PC-9 (cell line): ENCODE measurements around the gene NFATC1.

Experiments used
- CTCF ChIP-seq: fragments of 200-600 bp; sonication (generic); conservative IDR thresholded peaks from 2 replicates; pipeline ENCODE4 v1.6.1; 2017; ENCODE audit warnings: mixed run types, antibody characterized with exemption, mild to moderate bottlenecking, moderate library complexity
- EZH2 ChIP-seq: fragments of 200-600 bp; sonication (generic); IDR thresholded peaks from 2 replicates; pipeline ENCODE4 v1.8.0; 2017; ENCODE audit warnings: antibody characterized with exemption, low read depth

DNA sequence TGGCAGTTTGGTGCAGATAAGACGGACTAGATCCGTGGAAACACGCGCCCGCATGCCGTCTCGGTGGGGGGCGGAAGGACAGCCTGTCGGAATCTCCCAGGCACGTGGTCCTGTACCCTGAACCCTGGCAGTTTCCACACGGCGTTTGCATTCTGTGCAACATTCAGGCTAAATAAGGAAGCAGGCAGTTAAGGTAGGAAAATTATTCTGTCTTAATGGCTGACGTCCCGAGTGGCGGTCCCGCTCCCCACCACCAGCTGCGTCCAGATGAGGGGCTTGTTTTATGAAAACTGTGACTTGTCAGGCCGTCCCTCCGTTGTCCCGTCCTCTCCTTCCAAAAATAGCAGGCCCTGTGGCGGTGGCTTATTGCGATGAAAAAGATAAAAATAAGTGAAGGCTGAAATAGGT lies 120.2 kb downstream of the NFATC1 start:
- no peak for TF ChIP-seq EZH2
- TF ChIP-seq CTCF = no peak
